A549 (cell line): ENCODE data around the gene TAB3. TPM values are rescaled to one million over a fixed set of nuclear protein-coding genes. Genes with fewer than 3 reads are reported as not detected.
"Not testable (repeated sequence)": the region's sequence is repeated elsewhere in the genome, so short reads cannot be mapped to it uniquely, and the experiment has no call there.

Experiments used
- ATAC-seq, 2 experiments: fragments of 200-7000 bp in 1 of 2; fragments of >200 bp in 1 of 2; cut with Nextera tagmentation in 1 of 2; cut with Tn5 transposase in 1 of 2; 3 replicates each; pipeline versions ENCODE4 v1.8.0 to v1.9.1; 2018 to 2020; ENCODE audit warnings: mild to moderate bottlenecking in 1 of 2, moderate library complexity in 1 of 2
- CTCF ChIA-PET: fragments of 300-600 bp; sonication (Branson Sonifier 250); formaldehyde crosslinking; extraction: SDS; loops from one replicate; lab custom pipeline; 2021; ENCODE audit warnings: antibody characterized with exemption, inconsistent platforms; lab: Yijun Ruan, JAX
- POLR2A ChIA-PET: fragments of 350-600 bp; formaldehyde crosslinking; extraction: SDS; loops from one replicate; lab custom pipeline; 2021; ENCODE audit warnings: antibody characterized with exemption, inconsistent platforms; lab: Yijun Ruan, JAX
- DNase-seq, 2 experiments: peaks; one replicate each; pipeline versions ENCODE4 v3.0.0 to v3.0.0-alpha.2; 2011 to 2016; ENCODE audit warnings: low read depth in 1 of 2, low spot score in 1 of 2
- FAIRE-seq: peaks from 2 replicates; lab custom pipeline; 2011; peaks lifted over from hg19 to GRCh38; lab: Jason Lieb, UNC
- H3K27ac ChIP-seq, 2 experiments: fragments of >200 bp; sonication (Bioruptor Twin); formaldehyde crosslinking; 3 replicates each; pipeline ENCODE4 v1.5.1; 2016 to 2017
- H3K4me1 ChIP-seq: fragments of >200 bp; sonication (Bioruptor Twin); formaldehyde crosslinking; 3 replicates; pipeline ENCODE4 v1.6.1; 2016
- H3K4me2 ChIP-seq: fragments of >200 bp; sonication (Bioruptor Twin); formaldehyde crosslinking; 3 replicates; pipeline ENCODE4 v1.6.1; 2016
- H3K4me3 ChIP-seq: fragments of >200 bp; sonication (Bioruptor Twin); formaldehyde crosslinking; 3 replicates; pipeline ENCODE4 v1.5.1; 2016
- H3K9me3 ChIP-seq: fragments of >200 bp; sonication (Bioruptor Twin); formaldehyde crosslinking; 3 replicates; pipeline ENCODE4 v1.6.1; 2016
- BCL3 ChIP-seq: fragments of >200 bp; sonication (Bioruptor Twin); formaldehyde crosslinking; IDR thresholded peaks from 3 replicates; pipeline ENCODE4 v1.6.1; 2016
- BHLHE40 ChIP-seq: IDR thresholded peaks from 2 replicates; pipeline ENCODE4 v1.6.1; 2012; ENCODE audit warnings: low read depth, low read length, inconsistent platforms
- CBX2 ChIP-seq: fragments of 200-600 bp; sonication (generic); IDR thresholded peaks from 2 replicates; pipeline ENCODE4 v1.6.1; 2016; ENCODE audit warnings: low read depth, mild to moderate bottlenecking, borderline replicate concordance
- CHD2 ChIP-seq: fragments of 150-350 bp; IDR thresholded peaks from 2 replicates; pipeline ENCODE4 v1.6.1; 2014; ENCODE audit warnings: low read length; ENCODE audit not compliant: partially characterized antibody
- CTCF ChIP-seq: fragments of >200 bp; sonication (Bioruptor Twin); formaldehyde crosslinking; IDR thresholded peaks from 3 replicates; pipeline ENCODE4 v1.5.1; 2016
- EHF ChIP-seq: fragments of 250-450 bp; sonication (Bioruptor Pico); IDR thresholded peaks from 2 replicates; pipeline ENCODE4 v1.5.0; 2020; ENCODE audit warnings: mild to moderate bottlenecking
- ESRRA ChIP-seq: fragments of 150-350 bp; IDR thresholded peaks from 2 replicates; pipeline ENCODE4 v1.6.1; 2014; ENCODE audit warnings: mild to moderate bottlenecking, low read length, borderline replicate concordance
- FOSB ChIP-seq: fragments of 250-450 bp; sonication (Bioruptor Pico); IDR thresholded peaks from 2 replicates; pipeline ENCODE4 v1.5.0; 2020; ENCODE audit warnings: mild to moderate bottlenecking, moderate library complexity
- FOSL2 ChIP-seq, 2 experiments: fragments of 450-650 bp in 1 of 2; fragments of >200 bp in 1 of 2; sonication (Bioruptor Twin) in 1 of 2; formaldehyde crosslinking; IDR thresholded peaks; 2 replicates each; pipeline versions ENCODE4 v1.5.0 to v1.6.1; 2016 to 2020; ENCODE audit warnings: mild to moderate bottlenecking in 1 of 2, moderate library complexity in 1 of 2
- HDAC2 ChIP-seq: fragments of 200-600 bp; sonication (generic); IDR thresholded peaks from 2 replicates; pipeline ENCODE4 v1.6.1; 2016
- HOXA7 ChIP-seq: fragments of 250-450 bp; sonication (Bioruptor Pico); IDR thresholded peaks from 2 replicates; pipeline ENCODE4 v1.5.0; 2020; ENCODE audit warnings: mild to moderate bottlenecking, moderate library complexity
- HOXB13 ChIP-seq: fragments of 250-450 bp; sonication (Bioruptor Pico); IDR thresholded peaks from 2 replicates; pipeline ENCODE4 v1.5.0; 2020; ENCODE audit warnings: low read depth, mild to moderate bottlenecking, moderate library complexity
- HOXB5 ChIP-seq: fragments of 250-450 bp; sonication (Bioruptor Pico); IDR thresholded peaks from 2 replicates; pipeline ENCODE4 v1.5.0; 2020; ENCODE audit warnings: mild to moderate bottlenecking, moderate library complexity
- JUNB ChIP-seq: fragments of >200 bp; sonication (Bioruptor Twin); formaldehyde crosslinking; IDR thresholded peaks from 2 replicates; pipeline ENCODE4 v1.6.1; 2016
- MYC ChIP-seq: IDR thresholded peaks from 2 replicates; pipeline ENCODE4 v1.6.1; 2012; ENCODE audit warnings: mild to moderate bottlenecking, inconsistent platforms, low read length, improper control_type of control experiment, borderline replicate concordance
- NFE2L2 ChIP-seq: fragments of 150-350 bp; conservative IDR thresholded peaks from 2 replicates; pipeline ENCODE4 v1.6.1; 2014; ENCODE audit warnings: low read length
- NR3C1 ChIP-seq: fragments of >200 bp; sonication (Bioruptor Twin); formaldehyde crosslinking; IDR thresholded peaks from 3 replicates; pipeline ENCODE4 v1.6.1; 2017
- PBX3 ChIP-seq: IDR thresholded peaks from 2 replicates; pipeline ENCODE4 v1.6.1; 2012
- POLR2A ChIP-seq: IDR thresholded peaks from 2 replicates; pipeline ENCODE4 v1.6.1; 2012; ENCODE audit warnings: mild to moderate bottlenecking, low read length
- RNF2 ChIP-seq: fragments of 200-600 bp; sonication (generic); IDR thresholded peaks from 2 replicates; pipeline ENCODE4 v1.6.1; 2016; ENCODE audit warnings: low read depth, mild to moderate bottlenecking, antibody characterized with exemption, moderate library complexity, borderline replicate concordance
- TFCP2L1 ChIP-seq: fragments of 250-450 bp; sonication (Bioruptor Pico); IDR thresholded peaks from 2 replicates; pipeline ENCODE4 v1.5.0; 2021; ENCODE audit warnings: mild to moderate bottlenecking
- USF2 ChIP-seq: fragments of 450-650 bp; IDR thresholded peaks from 2 replicates; pipeline ENCODE4 v1.6.1; 2014; ENCODE audit warnings: antibody characterized with exemption
- WGBS: methylation state at CpG from one replicate; pipeline ENCODE4 v1.1.6; 2017; ENCODE audit errors: missing lambda C conversion rate; 5-methylcytosine and 5-hydroxymethylcytosine counted together
- polyA plus RNA-seq, 4 experiments: library from polyadenylated mRNA; depleted of rRNA in 3 of 4; stranded (reverse); fragments of >200 nt; fragmentation: RNase III in 1 of 4; extraction: RNeasy Plus Mini Kit Qiagen cat#74134 plus additional on column Dnase treatment in 1 of 4; gene quantifications; 2 replicates in 3 of 4; 3 replicates in 1 of 4; pipeline ENCODE4 v1.2.3, GENCODE V29; 2011 to 2017

The TAB3 gene
- polyA plus RNA-seq, 2 of the 4 experiments (the other 2 are of a cell fraction), result 11.2 to 18.6 TPM

- no peak for DNase-seq
- no peak overlapping the region for H3K4me3 ChIP-seq
- H3K4me2 ChIP-seq, result no peak overlapping the region
- ChIA-PET POLR2A (no interaction called here), CTCF (no interaction called here)
- 0% methylated on average over 1 of the region's 1 CpG for WGBS
- no peak for TF ChIP-seq MYC
- TF ChIP-seq NFE2L2, result no peak
- TF ChIP-seq HOXB5, result no peak
- no peak for TF ChIP-seq EHF (CRISPR knock-in tag)
- TF ChIP-seq TFCP2L1 (CRISPR knock-in tag), result no peak
- no peak for TF ChIP-seq BCL3
- no peak for TF ChIP-seq HDAC2
- TF ChIP-seq FOSB (CRISPR knock-in tag), result no peak
- TF ChIP-seq CTCF, result no peak
- TF ChIP-seq CBX2, result no peak
- TF ChIP-seq RNF2, result no peak
- no peak for TF ChIP-seq JUNB
- no peak for TF ChIP-seq CHD2
- TF ChIP-seq ESRRA, result no peak
- TF ChIP-seq USF2, result no peak
- no peak for TF ChIP-seq HOXA7
- TF ChIP-seq, all 56 proteins: peak for 0
- Histone ChIP-seq H3K9me3 (no peaks in the 10 kb centered on the region), H3K4me1 (no peaks in the 10 kb centered on the region), H3K27ac (no peak overlapping the region)
- no peak for ATAC-seq
- FAIRE-seq, result no peak
Measured at GRCh38 chrX:30800901-30801300, 88.2 kb downstream of the TAB3 start.

GRCh38 chrX:30799327-30799726 is 89.7 kb downstream of the TAB3 start:
- H3K4me2 ChIP-seq, result no peak overlapping the region
- WGBS, result 4% methylated on average over 2 of the region's 2 CpGs
- DNase-seq (no peak), FAIRE-seq (no peak)
- no peaks in the 10 kb centered on the region for H3K9me3 ChIP-seq
- H3K4me3 ChIP-seq, result no peak overlapping the region
- no peaks in the 10 kb centered on the region for H3K4me1 ChIP-seq
- POLR2A ChIA-PET, result no interaction called here
- TF ChIP-seq NR3C1 (no peak), HOXB13 (CRISPR knock-in tag) (no peak), PBX3 (no peak), FOSL2 (IDR thresholded peaks at IDR 0.05) (no peak), FOSL2 (CRISPR knock-in tag; IDR thresholded peaks at IDR 0.05) (no peak)
- TF ChIP-seq, all 56 proteins: peak for 0
- ATAC-seq, result no peak
- CTCF ChIA-PET, result no interaction called here
- H3K27ac ChIP-seq, result no peak overlapping the region

- no peak for TF ChIP-seq POLR2A
- no peak for TF ChIP-seq USF2
- TF ChIP-seq BHLHE40, result no peak
- POLR2A ChIA-PET, result no interaction called here
- Histone ChIP-seq H3K9me3 (no peaks in the 10 kb centered on the region), H3K4me3 (no peak overlapping the region), H3K4me2 (no peak overlapping the region), H3K4me1 (no peaks in the 10 kb centered on the region), H3K27ac (no peak overlapping the region)
- FAIRE-seq (no peak), ATAC-seq (no peak), DNase-seq (no peak)
- CTCF ChIA-PET, result no interaction called here
- 0% methylated on average over 3 of the region's 3 CpGs for WGBS
Measured at GRCh38 chrX:30798810-30799209, 90.2 kb downstream of the TAB3 start.

- H3K4me2 ChIP-seq, CTCF ChIA-PET, POLR2A ChIA-PET, DNase-seq, H3K4me3 ChIP-seq, ATAC-seq, FAIRE-seq, H3K27ac ChIP-seq, H3K4me1 ChIP-seq, H3K9me3 ChIP-seq: not testable (repeated sequence)
- WGBS, result 0% methylated on average over 1 of the region's 1 CpG
Measured at GRCh38 chrX:30797301-30797700, 91.8 kb downstream of the TAB3 start.
